Activated naive CD4-positive, alpha-beta T cell treated with anti-CD3 and anti-CD28 coated beads, Interleukin-2, amount 10 ng/mL, durations not matched to agents 7 days and 5 days (primary cell): ENCODE measurements around the gene KRTAP21-3.
"Not testable (repeated sequence)": the region's sequence is repeated elsewhere in the genome, so short reads cannot be mapped to it uniquely, and the experiment has no call there.

Source experiments
- CTCF ChIA-PET: fragments of 350-600 bp; sonication (Branson Sonifier 250); formaldehyde crosslinking; loops from one replicate; lab custom pipeline; 2021; ENCODE audit warnings: antibody characterized with exemption; lab: Charles Lee
- DNase-seq: peaks from one replicate; pipeline ENCODE4 v3.0.0-alpha.2; 2020
- H3K27ac Mint-ChIP-seq: one replicate; pipeline ENCODE4 v1.8.0; 2021; ENCODE audit warnings: mild to moderate bottlenecking, moderate library complexity, mixed read lengths
- H3K27me3 Mint-ChIP-seq: one replicate; pipeline ENCODE4 v1.8.0; 2021; ENCODE audit warnings: mild to moderate bottlenecking, mixed read lengths
- H3K36me3 Mint-ChIP-seq: one replicate; pipeline ENCODE4 v1.8.0; 2021; ENCODE audit warnings: mixed read lengths
- H3K4me1 Mint-ChIP-seq: one replicate; pipeline ENCODE4 v1.8.0; 2021; ENCODE audit warnings: mixed read lengths
- H3K4me3 Mint-ChIP-seq: one replicate; pipeline ENCODE4 v1.8.0; 2021; ENCODE audit warnings: mild to moderate bottlenecking, moderate library complexity, mixed read lengths
- H3K9me3 Mint-ChIP-seq: one replicate; pipeline ENCODE4 v1.8.0; 2021; ENCODE audit warnings: mixed read lengths

KRTAP21-3 gene

GRCh38 chr21:30718239-30718909, at the start of gene KRTAP21-3:
KRTAP21-3 (minus strand) TSS chr21:30718777; CDS start chr21:30718759, 18 bp downstream.
- CTCF ChIA-PET: no interaction called here
- H3K4me1 Mint-ChIP-seq: peaks cover 15% of the 10 kb centered on the region
- no peak within 1 kb of the TSS for H3K4me3 Mint-ChIP-seq
- no peaks in the 10 kb centered on the region for H3K27me3 Mint-ChIP-seq
- H3K27ac Mint-ChIP-seq: peak within 1 kb of the TSS; percentile 12
- no peak for DNase-seq
- H3K9me3 Mint-ChIP-seq: peaks cover 2% of the 10 kb centered on the region
- no peaks in the 10 kb centered on the region for H3K36me3 Mint-ChIP-seq

- no peak overlapping the region for H3K27ac Mint-ChIP-seq
- H3K27me3 Mint-ChIP-seq: no peaks in the 10 kb centered on the region
- H3K9me3 Mint-ChIP-seq: no peaks in the 10 kb centered on the region
- CTCF ChIA-PET: no interaction called here
- H3K36me3 Mint-ChIP-seq: no peaks in the 10 kb centered on the region
- no peak for DNase-seq
- no peak overlapping the region for H3K4me3 Mint-ChIP-seq
- H3K4me1 Mint-ChIP-seq: no peaks in the 10 kb centered on the region
Measured at GRCh38 chr21:30760776-30761175, 42.2 kb upstream of the KRTAP21-3 start.

GRCh38 chr21:30758306-30758705, 39.7 kb upstream of the KRTAP21-3 start:
- no peaks in the 10 kb centered on the region for H3K36me3 Mint-ChIP-seq
- H3K9me3 Mint-ChIP-seq: peaks cover 1% of the 10 kb centered on the region
- H3K4me3 Mint-ChIP-seq: no peak overlapping the region
- no peaks in the 10 kb centered on the region for H3K4me1 Mint-ChIP-seq
- DNase-seq: no peak
- H3K27me3 Mint-ChIP-seq: no peaks in the 10 kb centered on the region
- CTCF ChIA-PET: no interaction called here
- H3K27ac Mint-ChIP-seq: no peak overlapping the region

GRCh38 chr21:30755328-30755727, 36.8 kb upstream of the KRTAP21-3 start, which contains the start of gene KRTAP21-1:
KRTAP21-1 (minus strand) TSS chr21:30755428; CDS start chr21:30755378, 50 bp downstream.
- DNase-seq, H3K36me3 Mint-ChIP-seq, H3K27ac Mint-ChIP-seq, CTCF ChIA-PET, H3K4me3 Mint-ChIP-seq, H3K9me3 Mint-ChIP-seq, H3K4me1 Mint-ChIP-seq, H3K27me3 Mint-ChIP-seq: not testable (repeated sequence)

- Mint-ChIP-seq H3K4me1 (no peaks in the 10 kb centered on the region), H3K36me3 (no peaks in the 10 kb centered on the region), H3K27me3 (no peaks in the 10 kb centered on the region), H3K27ac (no peak within 1 kb of the TSS), H3K4me3 (no peak within 1 kb of the TSS), H3K9me3 (no peaks in the 10 kb centered on the region)
- CTCF ChIA-PET: no interaction called here
- DNase-seq: no peak
Measured at GRCh38 chr21:30747159-30747558, 28.6 kb upstream of the KRTAP21-3 start, which contains the start of gene KRTAP21-2. KRTAP21-2 (minus strand) TSS chr21:30747259; CDS start chr21:30747202, 57 bp downstream.

- no peaks in the 10 kb centered on the region for H3K9me3 Mint-ChIP-seq
- no peak for DNase-seq
- no peaks in the 10 kb centered on the region for H3K36me3 Mint-ChIP-seq
- no peaks in the 10 kb centered on the region for H3K4me1 Mint-ChIP-seq
- CTCF ChIA-PET: no interaction called here
- no peaks in the 10 kb centered on the region for H3K27me3 Mint-ChIP-seq
- H3K27ac Mint-ChIP-seq: no peak overlapping the region
- H3K4me3 Mint-ChIP-seq: no peak overlapping the region
Measured at GRCh38 chr21:30740462-30740861, 21.9 kb upstream of the KRTAP21-3 start.

GRCh38 chr21:30733026-30733425, 14.4 kb upstream of the KRTAP21-3 start:
- DNase-seq: no peak
- Mint-ChIP-seq H3K27ac (no peak overlapping the region), H3K27me3 (no peaks in the 10 kb centered on the region), H3K9me3 (no peaks in the 10 kb centered on the region), H3K4me1 (no peaks in the 10 kb centered on the region), H3K36me3 (no peaks in the 10 kb centered on the region), H3K4me3 (no peak overlapping the region)
- CTCF ChIA-PET: no interaction called here

- Mint-ChIP-seq H3K27ac (no peak overlapping the region), H3K36me3 (no peaks in the 10 kb centered on the region), H3K4me3 (no peak overlapping the region), H3K9me3 (no peaks in the 10 kb centered on the region), H3K4me1 (no peaks in the 10 kb centered on the region), H3K27me3 (peaks cover 11% of the 10 kb centered on the region)
- DNase-seq: no peak
- CTCF ChIA-PET: no interaction called here
Measured at GRCh38 chr21:30726726-30727125, 8.1 kb upstream of the KRTAP21-3 start.

- no peaks in the 10 kb centered on the region for H3K27me3 Mint-ChIP-seq
- peaks cover 15% of the 10 kb centered on the region for H3K4me1 Mint-ChIP-seq
- no peak for DNase-seq
- no peaks in the 10 kb centered on the region for H3K9me3 Mint-ChIP-seq
- peak overlapping the region; percentile 12 for H3K27ac Mint-ChIP-seq
- no peak overlapping the region for H3K4me3 Mint-ChIP-seq
- CTCF ChIA-PET: no interaction called here
- H3K36me3 Mint-ChIP-seq: no peaks in the 10 kb centered on the region
Measured at GRCh38 chr21:30719401-30719800, 824 bp upstream of the KRTAP21-3 start.

GRCh38 chr21:30717105-30717504, 1.5 kb downstream of the KRTAP21-3 start:
- no peak for DNase-seq
- Mint-ChIP-seq H3K9me3 (peaks cover 2% of the 10 kb centered on the region), H3K4me1 (peaks cover 15% of the 10 kb centered on the region), H3K27me3 (no peaks in the 10 kb centered on the region), H3K4me3 (no peak overlapping the region), H3K27ac (no peak overlapping the region), H3K36me3 (no peaks in the 10 kb centered on the region)
- CTCF ChIA-PET: interaction anchor here (0.7 kb wide), 1 partner anchor 23 kb away, joined by 5 read pairs; no protein-coding TSS in a partner anchor

GRCh38 chr21:30714946-30715345, 3.6 kb downstream of the KRTAP21-3 start:
- H3K27ac Mint-ChIP-seq: no peak overlapping the region
- peaks cover 2% of the 10 kb centered on the region for H3K9me3 Mint-ChIP-seq
- no peak for DNase-seq
- CTCF ChIA-PET: no interaction called here
- H3K4me1 Mint-ChIP-seq: peaks cover 15% of the 10 kb centered on the region
- no peaks in the 10 kb centered on the region for H3K27me3 Mint-ChIP-seq
- H3K4me3 Mint-ChIP-seq: no peak overlapping the region
- H3K36me3 Mint-ChIP-seq: no peaks in the 10 kb centered on the region

- CTCF ChIA-PET: no interaction called here
- H3K4me1 Mint-ChIP-seq: peaks cover 12% of the 10 kb centered on the region
- H3K4me3 Mint-ChIP-seq: no peak overlapping the region
- no peaks in the 10 kb centered on the region for H3K27me3 Mint-ChIP-seq
- DNase-seq: no peak
- H3K9me3 Mint-ChIP-seq: peaks cover 2% of the 10 kb centered on the region
- no peak overlapping the region for H3K27ac Mint-ChIP-seq
- no peaks in the 10 kb centered on the region for H3K36me3 Mint-ChIP-seq
Measured at GRCh38 chr21:30714456-30714855, 4.1 kb downstream of the KRTAP21-3 start.

- no peak for DNase-seq
- Mint-ChIP-seq H3K27ac (no peak overlapping the region), H3K36me3 (no peaks in the 10 kb centered on the region), H3K4me3 (no peak overlapping the region), H3K27me3 (no peaks in the 10 kb centered on the region), H3K9me3 (peaks cover 2% of the 10 kb centered on the region), H3K4me1 (peaks cover 7% of the 10 kb centered on the region)
- CTCF ChIA-PET: no interaction called here
Measured at GRCh38 chr21:30713766-30714165, 4.8 kb downstream of the KRTAP21-3 start.

- H3K9me3 Mint-ChIP-seq: peaks cover 2% of the 10 kb centered on the region
- no peak for DNase-seq
- no peaks in the 10 kb centered on the region for H3K27me3 Mint-ChIP-seq
- H3K27ac Mint-ChIP-seq: no peak overlapping the region
- no peak overlapping the region for H3K4me3 Mint-ChIP-seq
- no peaks in the 10 kb centered on the region for H3K36me3 Mint-ChIP-seq
- H3K4me1 Mint-ChIP-seq: no peaks in the 10 kb centered on the region
- CTCF ChIA-PET: no interaction called here
Measured at GRCh38 chr21:30710499-30710898, 8.1 kb downstream of the KRTAP21-3 start.

GRCh38 chr21:30707409-30707808, 11.2 kb downstream of the KRTAP21-3 start:
- no peak for DNase-seq
- H3K27me3 Mint-ChIP-seq: no peaks in the 10 kb centered on the region
- no peak overlapping the region for H3K4me3 Mint-ChIP-seq
- CTCF ChIA-PET: no interaction called here
- no peak overlapping the region for H3K27ac Mint-ChIP-seq
- H3K9me3 Mint-ChIP-seq: no peaks in the 10 kb centered on the region
- H3K4me1 Mint-ChIP-seq: no peaks in the 10 kb centered on the region
- no peaks in the 10 kb centered on the region for H3K36me3 Mint-ChIP-seq
